GM12878 (cell line): ENCODE measurements around the gene SUB1. TPM values are rescaled to one million over a fixed set of nuclear protein-coding genes. Genes with fewer than 3 reads are reported as not detected.

Source experiments
- BMI1 ChIP-seq: fragments of 450-650 bp; IDR thresholded peaks from 2 replicates; pipeline ENCODE4 v1.6.1; 2016; ENCODE audit warnings: mild to moderate bottlenecking, moderate library complexity, borderline replicate concordance
- EP300 ChIP-seq, 2 experiments: fragments of 150-350 bp in 1 of 2; IDR thresholded peaks; 2 replicates each; pipeline ENCODE4 v1.6.1; 2011 to 2012; ENCODE audit warnings: low read depth in 2 of 2, low read length in 2 of 2, borderline replicate concordance in 1 of 2, improper control_type of control experiment in 1 of 2, inconsistent platforms in 1 of 2; ENCODE audit not compliant: control insufficient read depth in 1 of 2
- HDAC6 ChIP-seq: fragments of 200-600 bp; sonication (generic); IDR thresholded peaks from one replicate; pipeline ENCODE4 v1.8.0; 2017; ENCODE audit warnings: antibody characterized with exemption; ENCODE audit not compliant: unreplicated experiment
- HSF1 ChIP-seq: fragments of 150-350 bp; IDR thresholded peaks from 2 replicates; pipeline ENCODE4 v1.6.1; 2014; ENCODE audit warnings: mild to moderate bottlenecking, low read depth, low read length
- NFIC ChIP-seq: IDR thresholded peaks from 2 replicates; pipeline ENCODE4 v1.6.1; 2012; ENCODE audit warnings: low read depth, mild to moderate bottlenecking, inconsistent platforms, low read length, moderate library complexity
- NFXL1 ChIP-seq: fragments of 450-650 bp; IDR thresholded peaks from 2 replicates; pipeline ENCODE4 v1.6.1; 2017; ENCODE audit warnings: antibody characterized with exemption, mild to moderate bottlenecking, borderline replicate concordance
- PAX8 ChIP-seq: fragments of 450-650 bp; IDR thresholded peaks from 2 replicates; pipeline ENCODE4 v1.6.1; 2017; ENCODE audit warnings: mild to moderate bottlenecking, moderate library complexity
- PRDM15 ChIP-seq: fragments of 450-650 bp; formaldehyde crosslinking; IDR thresholded peaks from 2 replicates; pipeline ENCODE4 v1.4.0; 2020; ENCODE audit warnings: mild to moderate bottlenecking, moderate library complexity
- RB1 ChIP-seq: fragments of 450-650 bp; formaldehyde crosslinking; IDR thresholded peaks from 2 replicates; pipeline ENCODE4 v1.6.1; 2017; ENCODE audit warnings: mild to moderate bottlenecking, borderline replicate concordance
- SP1 ChIP-seq: IDR thresholded peaks from one replicate; pipeline ENCODE4 v1.6.1; 2011; ENCODE audit warnings: low read depth, low read length
- SREBF2 ChIP-seq: IDR thresholded peaks from 2 replicates; pipeline ENCODE4 v1.6.1; 2012; ENCODE audit warnings: mild to moderate bottlenecking, low read length
- YBX1 ChIP-seq: fragments of 450-650 bp; IDR thresholded peaks from 2 replicates; pipeline ENCODE4 v1.6.1; 2016; ENCODE audit warnings: antibody characterized with exemption
- ZNF274 ChIP-seq: IDR thresholded peaks from one replicate; pipeline ENCODE4 v1.8.0; 2011; ENCODE audit not compliant: insufficient read length, insufficient read depth
- ZNF384 ChIP-seq: IDR thresholded peaks from 2 replicates; pipeline ENCODE4 v1.6.1; 2012; ENCODE audit warnings: low read depth, mild to moderate bottlenecking, low read length, improper control_type of control experiment, borderline replicate concordance
- ZZZ3 ChIP-seq: IDR thresholded peaks from 2 replicates; pipeline ENCODE4 v1.6.1; 2011; ENCODE audit warnings: low read depth; ENCODE audit not compliant: control insufficient read depth, insufficient read length
- polyA plus RNA-seq, 11 experiments: library from polyadenylated mRNA; depleted of rRNA in 4 of 11; unstranded in 6 of 11; stranded (reverse) in 5 of 11; fragments of >200 nt; fragmentation: Nextera tagmentation in 4 of 11; fragmentation: Illumina TruSeq in 1 of 11; extraction: Ambion mirVana in 4 of 11; extraction: Trizol in 1 of 11; gene quantifications; 1 replicate in 1 of 11; 2 replicates in 10 of 11; pipeline versions ENCODE4 v1.2.1 to v1.2.3, GENCODE V29; 2011 to 2016; ENCODE audit warnings: inconsistent platforms in 2 of 11, missing spikeins in 2 of 11, low read depth in 1 of 11
- total RNA-seq, 4 experiments: library from RNA; depleted of rRNA in 3 of 4; stranded (reverse); fragments of >200 nt in 3 of 4; fragmentation: Illumina TruSeq in 1 of 4; extraction: Trizol in 1 of 4; gene quantifications; 2 replicates each; pipeline versions ENCODE4 v1.2.1 to v1.2.3, GENCODE V29; 2013 to 2021
- TF ChIP-seq, protein P1 (sequence below): fragments of 450-650 bp; IDR thresholded peaks from 2 replicates; pipeline ENCODE4 v1.6.1; 2017; ENCODE audit warnings: mild to moderate bottlenecking, low read depth, inconsistent platforms; ENCODE audit not compliant: poor library complexity, severe bottlenecking
- TF ChIP-seq, protein P2 (sequence below): IDR thresholded peaks from 2 replicates; pipeline ENCODE4 v1.6.1; 2011; ENCODE audit warnings: borderline replicate concordance, low read depth, mild to moderate bottlenecking, moderate library complexity, mixed read lengths, low read length; ENCODE audit not compliant: insufficient read depth; ENCODE audit errors: extremely low read length
- TF ChIP-seq, protein P3 (sequence below): fragments of 450-650 bp; IDR thresholded peaks from 2 replicates; pipeline ENCODE4 v1.6.1; 2018; ENCODE audit warnings: mild to moderate bottlenecking, low read depth, moderate library complexity; ENCODE audit not compliant: partially characterized antibody

Gene SUB1
- total and polyA plus RNA-seq, 10 of the 15 experiments (the other 5 are each of a cell fraction or from before 2014, with no cell fraction given), result 468 to 2,785 (median 1,145) TPM

GRCh38 chr5:32572778-32573480 is 12.4 kb upstream of the SUB1 start (continued):
- no peak for TF ChIP-seq PRDM15 (CRISPR knock-in tag)
- TF ChIP-seq, protein P1, sequence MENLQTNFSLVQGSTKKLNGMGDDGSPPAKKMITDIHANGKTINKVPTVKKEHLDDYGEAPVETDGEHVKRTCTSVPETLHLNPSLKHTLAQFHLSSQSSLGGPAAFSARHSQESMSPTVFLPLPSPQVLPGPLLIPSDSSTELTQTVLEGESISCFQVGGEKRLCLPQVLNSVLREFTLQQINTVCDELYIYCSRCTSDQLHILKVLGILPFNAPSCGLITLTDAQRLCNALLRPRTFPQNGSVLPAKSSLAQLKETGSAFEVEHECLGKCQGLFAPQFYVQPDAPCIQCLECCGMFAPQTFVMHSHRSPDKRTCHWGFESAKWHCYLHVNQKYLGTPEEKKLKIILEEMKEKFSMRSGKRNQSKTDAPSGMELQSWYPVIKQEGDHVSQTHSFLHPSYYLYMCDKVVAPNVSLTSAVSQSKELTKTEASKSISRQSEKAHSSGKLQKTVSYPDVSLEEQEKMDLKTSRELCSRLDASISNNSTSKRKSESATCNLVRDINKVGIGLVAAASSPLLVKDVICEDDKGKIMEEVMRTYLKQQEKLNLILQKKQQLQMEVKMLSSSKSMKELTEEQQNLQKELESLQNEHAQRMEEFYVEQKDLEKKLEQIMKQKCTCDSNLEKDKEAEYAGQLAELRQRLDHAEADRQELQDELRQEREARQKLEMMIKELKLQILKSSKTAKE, result peak; percentile 80
- TF ChIP-seq RB1, result no peak
- TF ChIP-seq PAX8, result no peak
- no peak for TF ChIP-seq ZNF274
- TF ChIP-seq SP1, result peak; percentile 26
- TF ChIP-seq NFXL1, result no peak
- TF ChIP-seq HSF1, result no peak
- TF ChIP-seq, protein P2, sequence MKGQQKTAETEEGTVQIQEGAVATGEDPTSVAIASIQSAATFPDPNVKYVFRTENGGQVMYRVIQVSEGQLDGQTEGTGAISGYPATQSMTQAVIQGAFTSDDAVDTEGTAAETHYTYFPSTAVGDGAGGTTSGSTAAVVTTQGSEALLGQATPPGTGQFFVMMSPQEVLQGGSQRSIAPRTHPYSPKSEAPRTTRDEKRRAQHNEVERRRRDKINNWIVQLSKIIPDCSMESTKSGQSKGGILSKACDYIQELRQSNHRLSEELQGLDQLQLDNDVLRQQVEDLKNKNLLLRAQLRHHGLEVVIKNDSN, result no peak
- TF ChIP-seq SREBF2, result no peak
- no peak for TF ChIP-seq ZZZ3
- TF ChIP-seq EP300 (IDR thresholded peaks at IDR 0.05; ENCODE audit: borderline replicate concordance in 1 of 2, control insufficient read depth in 1 of 2, low read depth in 2 of 2, low read length in 2 of 2), result peak; percentile 92 to 95
- TF ChIP-seq, protein P3, sequence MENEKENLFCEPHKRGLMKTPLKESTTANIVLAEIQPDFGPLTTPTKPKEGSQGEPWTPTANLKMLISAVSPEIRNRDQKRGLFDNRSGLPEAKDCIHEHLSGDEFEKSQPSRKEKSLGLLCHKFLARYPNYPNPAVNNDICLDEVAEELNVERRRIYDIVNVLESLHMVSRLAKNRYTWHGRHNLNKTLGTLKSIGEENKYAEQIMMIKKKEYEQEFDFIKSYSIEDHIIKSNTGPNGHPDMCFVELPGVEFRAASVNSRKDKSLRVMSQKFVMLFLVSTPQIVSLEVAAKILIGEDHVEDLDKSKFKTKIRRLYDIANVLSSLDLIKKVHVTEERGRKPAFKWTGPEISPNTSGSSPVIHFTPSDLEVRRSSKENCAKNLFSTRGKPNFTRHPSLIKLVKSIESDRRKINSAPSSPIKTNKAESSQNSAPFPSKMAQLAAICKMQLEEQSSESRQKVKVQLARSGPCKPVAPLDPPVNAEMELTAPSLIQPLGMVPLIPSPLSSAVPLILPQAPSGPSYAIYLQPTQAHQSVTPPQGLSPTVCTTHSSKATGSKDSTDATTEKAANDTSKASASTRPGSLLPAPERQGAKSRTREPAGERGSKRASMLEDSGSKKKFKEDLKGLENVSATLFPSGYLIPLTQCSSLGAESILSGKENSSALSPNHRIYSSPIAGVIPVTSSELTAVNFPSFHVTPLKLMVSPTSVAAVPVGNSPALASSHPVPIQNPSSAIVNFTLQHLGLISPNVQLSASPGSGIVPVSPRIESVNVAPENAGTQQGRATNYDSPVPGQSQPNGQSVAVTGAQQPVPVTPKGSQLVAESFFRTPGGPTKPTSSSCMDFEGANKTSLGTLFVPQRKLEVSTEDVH, result no peak
- TF ChIP-seq ZNF384, result peak; percentile 91
- no peak for TF ChIP-seq HDAC6
- TF ChIP-seq YBX1, result no peak
- TF ChIP-seq BMI1, result peak; percentile 52; the same call in 1 of the 2 replicates
- TF ChIP-seq NFIC, result peak; percentile 99
